ENCODE results near the gene ZNF821.
"Not testable (repeated sequence)": the region's sequence is repeated elsewhere in the genome, so short reads cannot be mapped to it uniquely, and the experiment has no call there.

The ZNF821 gene

GRCh38 chr16:71826533-71827017 is 57.4 kb downstream of the ZNF821 start:
- in situ Hi-C loops (cut with MboI; ENCODE audit: low sequenced_read_pairs), result no loop called here

GRCh38 chr16:71817155-71817500 is 66.9 kb downstream of the ZNF821 start:
- in situ Hi-C loops (cut with MboI; ENCODE audit: low sequenced_read_pairs), result not testable (repeated sequence)

- in situ Hi-C loops (cut with MboI; ENCODE audit: low sequenced_read_pairs), result no loop called here
Measured at GRCh38 chr16:71811261-71811803, 72.7 kb downstream of the ZNF821 start.

GRCh38 chr16:71810155-71810530 is 73.8 kb downstream of the ZNF821 start:
- in situ Hi-C loops (cut with MboI; ENCODE audit: low sequenced_read_pairs), result not testable (repeated sequence)
